SIG-M5 (cell line): ENCODE results near the gene FUCA1.
"Not testable (repeated sequence)": the region's sequence is repeated elsewhere in the genome, so short reads cannot be mapped to it uniquely, and the experiment has no call there.

Source experiments
- DNase-seq: peaks from one replicate; lab custom pipeline; 2025; lab: John Stamatoyannopoulos, UW

Gene FUCA1

GRCh38 chr1:23837908-23838307 lies 30.2 kb downstream of the FUCA1 start:
- no peak for DNase-seq

- DNase-seq, result no peak
Measured at GRCh38 chr1:23836037-23836436, 32.1 kb downstream of the FUCA1 start.

GRCh38 chr1:23834156-23834555 lies 33.9 kb downstream of the FUCA1 start:
- not testable (repeated sequence) for DNase-seq

GRCh38 chr1:23827717-23828116 lies 40.4 kb downstream of the FUCA1 start:
- DNase-seq, result no peak

DNA sequence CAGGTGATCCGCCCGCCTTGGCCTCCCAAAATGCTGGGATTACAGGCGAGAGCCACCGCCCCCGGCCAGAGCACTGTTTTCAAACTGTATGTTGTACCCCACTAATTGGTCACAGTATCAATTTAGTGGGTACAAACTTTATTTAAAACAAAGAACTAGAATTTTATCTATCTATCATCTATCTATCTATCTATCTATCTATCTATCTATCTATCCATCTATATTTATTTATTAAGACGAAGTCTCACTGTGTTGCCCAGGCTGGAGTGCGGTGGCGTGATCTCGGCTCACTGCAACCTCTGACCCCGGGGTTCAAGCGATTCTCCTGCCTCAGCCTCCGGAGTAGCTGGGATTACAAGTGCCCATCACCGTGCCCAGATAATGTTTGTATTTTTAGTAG lies 41.5 kb downstream of the FUCA1 start:
- not testable (repeated sequence) for DNase-seq

GRCh38 chr1:23825762-23826522 lies 42.1 kb downstream of the FUCA1 start:
- no peak for DNase-seq

DNA sequence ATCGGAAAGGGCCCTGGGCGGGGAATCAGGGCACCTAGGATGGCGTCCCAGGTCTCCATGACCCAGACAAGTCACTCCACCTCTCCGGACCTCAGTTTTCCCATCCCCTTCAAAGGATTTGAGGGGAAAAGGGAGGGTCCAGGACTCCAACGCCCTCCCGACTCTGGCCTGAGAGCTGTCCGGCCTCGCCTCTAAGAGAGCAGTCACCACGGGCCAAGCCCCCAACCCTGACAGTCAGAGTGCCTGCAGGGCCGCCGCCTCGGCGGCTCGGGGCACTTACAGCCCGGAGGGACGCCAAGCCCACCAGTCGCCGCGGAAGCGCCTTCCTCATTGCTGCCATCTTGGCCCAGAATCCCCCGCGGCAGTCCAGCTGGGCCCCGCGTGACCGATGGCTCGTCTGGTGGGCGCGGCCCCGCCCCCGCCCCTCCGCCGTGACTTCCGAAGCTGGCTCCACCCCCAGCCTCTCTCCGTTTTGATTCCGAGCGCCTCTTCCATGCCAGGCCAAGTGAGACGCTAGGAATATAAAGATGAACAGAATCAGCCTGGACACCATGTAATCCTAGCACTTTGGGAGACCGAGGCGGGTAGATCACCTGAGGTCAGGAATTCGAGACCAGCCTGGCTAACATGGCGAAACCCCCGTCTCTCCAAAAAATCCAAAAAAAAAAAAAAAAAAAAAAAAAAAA lies 42.9 kb downstream of the FUCA1 start, which contains the start of gene HMGCL:
TSS of gene HMGCL (minus strand) at position 354 of the 686 bp plus-strand sequence. CDS start at position 340, 14 bp downstream.
- DNase-seq, result peak; percentile 17

DNA sequence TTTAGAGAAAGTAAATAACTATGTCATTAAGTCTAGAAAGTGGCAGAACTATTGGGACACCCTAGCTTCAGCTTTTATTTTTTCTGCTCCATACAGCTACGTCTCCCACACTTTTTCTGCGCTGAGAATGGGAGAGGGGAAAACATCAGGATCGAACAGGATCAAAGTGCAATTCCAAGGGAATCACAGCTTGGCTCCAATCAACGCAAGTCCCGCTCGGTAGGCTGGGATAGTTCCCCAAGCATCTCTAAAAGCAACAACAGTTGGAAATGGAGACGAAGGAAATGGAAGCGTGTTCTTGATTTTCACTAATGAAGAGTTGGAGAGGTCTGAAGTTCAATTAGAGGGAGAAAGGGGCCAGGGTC lies 43.4 kb downstream of the FUCA1 start:
- DNase-seq, result no peak

- DNase-seq, result no peak
Measured at GRCh38 chr1:23823767-23824166, 44.3 kb downstream of the FUCA1 start.

DNA sequence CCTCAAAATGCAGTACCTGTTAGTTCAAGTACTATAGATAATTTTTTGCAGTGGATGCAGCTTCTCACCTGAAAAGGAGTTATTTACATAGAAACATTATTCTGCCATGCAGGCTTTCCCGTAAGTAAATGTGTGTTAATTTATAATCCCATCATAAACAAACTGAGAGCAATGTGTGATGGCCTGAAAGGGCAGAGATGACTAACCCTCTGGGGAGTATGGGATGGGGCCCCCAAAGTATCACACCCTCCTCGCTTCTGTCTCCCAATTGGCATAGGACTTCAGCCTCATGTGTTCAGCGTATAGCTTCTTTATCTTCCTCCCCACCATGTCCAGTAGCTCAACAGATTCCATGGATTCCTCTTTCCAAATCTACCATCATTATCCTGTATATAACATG lies 50.5 kb downstream of the FUCA1 start:
- DNase-seq, result no peak

DNA sequence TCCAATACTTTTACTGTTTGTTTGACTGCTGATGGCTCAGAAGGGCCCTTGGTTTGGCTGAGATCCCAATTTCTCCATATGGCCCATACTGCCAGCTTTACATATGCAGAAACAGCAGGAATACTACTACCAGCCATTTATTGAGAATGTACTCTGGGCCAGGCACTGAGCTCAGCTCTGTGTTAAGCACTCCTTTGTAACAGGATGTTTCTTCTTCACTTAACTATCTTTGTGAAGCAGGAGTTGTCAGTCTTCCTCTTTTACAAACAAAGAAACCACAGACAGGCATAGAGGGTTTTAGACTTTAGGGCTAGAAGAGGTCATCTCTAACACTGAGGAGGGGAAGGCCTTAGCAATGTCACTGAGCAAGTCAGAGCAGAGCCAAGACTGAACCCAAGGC lies 51.2 kb downstream of the FUCA1 start:
- DNase-seq, result no peak

GRCh38 chr1:23816361-23816760 lies 51.7 kb downstream of the FUCA1 start:
- DNase-seq, result no peak

DNA sequence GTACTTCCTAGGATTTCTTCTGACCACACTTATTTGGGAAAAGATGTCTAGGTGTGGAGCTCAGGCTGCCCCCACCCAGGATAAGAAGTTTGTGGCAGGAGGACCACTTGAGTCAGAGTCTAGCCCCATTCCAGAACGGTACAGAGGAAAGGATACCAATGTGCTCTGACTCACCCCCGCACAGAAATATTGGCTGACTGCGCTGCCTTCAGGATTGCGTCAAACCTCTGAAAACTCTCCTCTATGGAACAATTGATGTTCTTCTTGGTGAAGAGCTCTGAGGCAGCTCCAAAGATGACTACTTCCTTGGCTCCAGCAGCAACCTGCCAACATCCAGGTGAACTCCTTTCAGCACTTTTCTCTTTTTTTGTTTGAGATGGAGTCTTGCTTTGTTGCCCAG lies 54.1 kb downstream of the FUCA1 start:
- DNase-seq, result no peak

GRCh38 chr1:23810818-23811540 lies 57.1 kb downstream of the FUCA1 start:
- DNase-seq, result peak; percentile 75

DNA sequence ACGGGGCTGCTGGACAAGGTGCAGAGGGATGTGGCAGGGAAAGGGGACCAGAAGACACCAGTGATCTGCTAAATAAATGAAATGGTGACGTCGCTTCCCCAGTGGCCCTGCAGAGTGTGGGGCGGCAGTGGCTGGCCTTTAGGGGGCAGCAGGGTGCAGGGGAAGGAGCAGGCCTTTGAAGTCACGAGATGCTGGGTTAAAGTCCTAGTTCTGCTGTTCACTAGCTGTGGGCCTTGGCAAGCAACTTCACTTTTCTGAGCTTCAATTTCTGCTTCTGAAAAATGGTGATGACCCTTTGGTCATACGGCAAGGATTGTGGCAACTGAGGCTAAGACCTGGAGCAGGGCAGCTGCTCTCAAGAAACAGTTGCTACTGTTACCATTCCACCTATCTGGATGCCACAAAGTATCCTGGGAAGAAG lies 58.3 kb downstream of the FUCA1 start:
- DNase-seq, result peak; percentile 63

DNA sequence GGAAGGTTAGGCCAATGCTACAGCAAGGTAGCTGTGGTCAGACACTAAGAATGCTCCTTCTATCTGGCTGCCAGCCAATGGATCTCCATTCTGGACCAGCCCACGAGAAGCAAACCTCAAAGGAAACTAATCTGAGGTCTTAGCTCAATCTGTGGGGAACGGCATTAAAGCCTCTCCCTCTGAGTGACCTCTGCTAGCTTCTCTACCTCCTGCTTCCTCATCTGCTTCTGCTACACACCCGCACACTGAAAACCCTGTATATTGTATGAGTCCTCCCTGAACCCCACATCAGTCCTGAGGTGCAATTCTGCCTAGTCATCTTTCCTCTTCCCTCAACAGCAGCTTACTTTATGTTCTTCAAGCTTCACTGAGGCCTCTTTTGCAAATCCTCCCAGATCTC lies 60.6 kb downstream of the FUCA1 start:
- DNase-seq, result no peak

- no peak for DNase-seq
Measured at GRCh38 chr1:23806280-23806679, 61.8 kb downstream of the FUCA1 start.

DNA sequence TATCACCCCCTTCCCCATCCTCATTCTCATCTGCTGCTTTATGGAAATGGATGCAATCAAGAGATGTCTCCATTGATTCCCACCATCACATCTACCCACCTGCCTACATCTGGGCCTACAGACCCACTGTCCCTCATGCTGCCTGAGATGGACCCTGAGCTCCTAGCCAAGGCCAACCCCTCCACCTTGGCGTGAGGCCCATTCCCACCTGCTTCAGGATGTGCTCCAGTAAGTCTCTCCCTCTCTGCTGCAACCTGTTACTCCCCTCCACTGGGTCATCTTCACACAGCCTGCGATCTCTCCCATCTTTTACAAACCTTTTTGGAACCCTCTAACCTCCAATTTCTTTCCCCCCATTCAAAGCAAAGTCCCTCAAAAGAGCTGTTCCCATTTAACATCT lies 63.1 kb downstream of the FUCA1 start:
- no peak for DNase-seq

DNA sequence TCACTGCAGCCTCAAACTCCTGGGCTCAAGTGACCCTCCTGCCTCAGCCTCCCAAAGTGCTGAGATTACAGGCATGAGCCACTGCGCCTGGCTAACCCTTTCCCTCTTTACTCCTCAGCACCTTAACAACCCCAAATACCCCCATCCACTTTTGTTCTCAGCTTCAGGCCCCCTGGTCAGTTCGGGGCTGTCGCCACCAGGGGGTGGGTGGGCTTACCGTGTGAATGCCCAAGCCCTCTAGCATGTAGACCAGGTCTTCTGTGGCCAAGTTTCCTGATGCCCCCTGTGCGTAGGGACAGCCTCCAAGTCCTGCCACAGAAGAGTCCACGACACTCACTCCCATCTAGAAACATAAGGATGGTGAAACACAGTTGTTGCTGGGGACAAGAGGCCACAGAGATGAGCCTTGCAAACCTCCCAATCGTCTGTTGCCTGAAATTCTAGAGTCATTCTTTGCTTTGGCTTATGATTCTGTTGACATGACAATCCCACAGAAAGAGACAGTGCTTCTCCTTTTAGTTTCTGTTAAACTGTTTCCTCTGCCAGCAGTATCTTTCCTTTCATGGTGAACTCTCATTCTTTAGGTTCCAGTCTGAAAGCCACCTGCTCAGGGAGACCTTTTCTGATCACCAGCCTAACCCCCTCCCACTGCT lies 63.8 kb downstream of the FUCA1 start:
- DNase-seq, result no peak

GRCh38 chr1:23803674-23804073 lies 64.4 kb downstream of the FUCA1 start:
- DNase-seq, result no peak

DNA sequence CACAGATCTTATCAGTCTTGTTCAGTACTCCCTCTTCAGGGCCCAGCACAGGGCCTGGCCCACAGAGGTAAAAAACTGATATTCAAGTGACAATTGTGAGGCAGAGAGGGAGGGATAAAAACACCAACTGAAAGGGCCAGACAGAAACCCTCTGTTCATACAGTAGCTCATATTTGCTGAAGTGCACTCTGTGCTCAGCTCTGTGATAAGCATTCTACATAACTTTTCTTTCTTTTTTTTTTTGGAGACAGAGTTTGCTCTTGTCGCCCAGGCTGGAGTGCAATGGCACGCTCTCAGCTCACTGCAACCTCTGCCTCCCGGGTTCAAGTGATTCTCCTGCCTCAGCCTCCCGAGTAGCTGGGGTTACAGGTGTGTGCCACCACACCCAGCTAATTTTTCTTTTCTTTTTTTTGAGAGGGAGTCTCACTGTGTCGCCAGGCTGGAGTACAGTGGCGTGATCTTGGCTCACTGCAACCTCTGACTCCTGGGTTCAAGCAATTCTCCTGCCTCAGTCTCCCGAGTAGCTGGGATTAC lies 65.2 kb downstream of the FUCA1 start:
- not testable (repeated sequence) for DNase-seq

DNA sequence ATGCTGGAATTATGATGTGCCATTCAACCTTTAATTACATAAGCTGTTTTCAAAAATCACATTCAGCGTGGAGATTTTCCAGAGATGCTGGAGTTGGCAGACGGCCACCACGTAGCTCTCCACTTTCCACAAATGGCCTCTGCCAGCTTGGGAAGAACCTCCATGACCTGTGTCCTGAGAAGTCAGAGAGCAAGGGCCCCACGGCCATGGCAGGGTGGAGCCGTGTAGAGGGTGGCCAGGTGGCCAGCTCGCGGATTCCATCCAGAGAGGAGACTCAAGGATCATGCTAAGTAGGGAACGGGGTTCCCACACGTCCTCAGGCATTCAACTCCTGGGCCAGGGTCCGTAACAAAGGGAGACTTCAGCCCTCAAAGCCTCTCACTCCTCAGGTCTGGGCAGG lies 66.2 kb downstream of the FUCA1 start:
- DNase-seq, result no peak
